Breast epithelium (tissue), 3 donors: ENCODE measurements around the gene RTN4RL1.

Experiments
- POLR2A ChIP-seq: fragments of 450-650 bp; IDR thresholded peaks from one replicate; pipeline ENCODE4 v1.6.1; 2016; ENCODE audit warnings: antibody characterized with exemption, mild to moderate bottlenecking, moderate library complexity
- POLR2AphosphoS5 ChIP-seq, 3 donors: sonication (generic); formaldehyde crosslinking; IDR thresholded peaks; one replicate each; pipeline ENCODE4 v1.6.1; 2017; ENCODE audit warnings: antibody characterized with exemption in 3 of 3
- TF ChIP-seq, protein P1 (sequence below), 3 donors: fragments of 450-650 bp; IDR thresholded peaks; one replicate each; pipeline ENCODE4 v1.5.1; 2016 to 2017; ENCODE audit warnings: antibody characterized with exemption in 3 of 3, mild to moderate bottlenecking in 3 of 3, moderate library complexity in 3 of 3

DNA sequence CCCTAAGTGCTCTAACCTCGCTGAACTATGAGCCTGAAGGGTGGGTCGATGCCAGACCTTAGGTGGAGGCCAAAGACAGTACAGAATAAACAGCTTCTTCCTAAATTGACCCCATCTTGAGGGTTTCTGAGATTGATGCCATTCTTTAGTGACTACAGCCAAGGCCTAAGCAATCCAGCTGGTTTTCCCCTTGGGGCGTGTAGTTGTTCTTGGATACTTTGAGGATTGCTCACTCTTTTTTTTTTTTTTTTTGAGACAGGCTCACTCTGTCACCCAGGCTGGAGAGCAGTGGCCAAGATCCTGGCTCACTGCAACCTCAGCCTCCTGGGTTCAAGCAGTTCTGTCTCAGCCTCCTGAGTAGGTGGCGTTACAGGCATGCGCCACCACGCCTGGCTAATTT, 18.7 kb upstream of the RTN4RL1 start:
- TF ChIP-seq POLR2AphosphoS5 (IDR thresholded peaks at IDR 0.05) (no peak), POLR2A (no peak)
- TF ChIP-seq, protein P1, sequence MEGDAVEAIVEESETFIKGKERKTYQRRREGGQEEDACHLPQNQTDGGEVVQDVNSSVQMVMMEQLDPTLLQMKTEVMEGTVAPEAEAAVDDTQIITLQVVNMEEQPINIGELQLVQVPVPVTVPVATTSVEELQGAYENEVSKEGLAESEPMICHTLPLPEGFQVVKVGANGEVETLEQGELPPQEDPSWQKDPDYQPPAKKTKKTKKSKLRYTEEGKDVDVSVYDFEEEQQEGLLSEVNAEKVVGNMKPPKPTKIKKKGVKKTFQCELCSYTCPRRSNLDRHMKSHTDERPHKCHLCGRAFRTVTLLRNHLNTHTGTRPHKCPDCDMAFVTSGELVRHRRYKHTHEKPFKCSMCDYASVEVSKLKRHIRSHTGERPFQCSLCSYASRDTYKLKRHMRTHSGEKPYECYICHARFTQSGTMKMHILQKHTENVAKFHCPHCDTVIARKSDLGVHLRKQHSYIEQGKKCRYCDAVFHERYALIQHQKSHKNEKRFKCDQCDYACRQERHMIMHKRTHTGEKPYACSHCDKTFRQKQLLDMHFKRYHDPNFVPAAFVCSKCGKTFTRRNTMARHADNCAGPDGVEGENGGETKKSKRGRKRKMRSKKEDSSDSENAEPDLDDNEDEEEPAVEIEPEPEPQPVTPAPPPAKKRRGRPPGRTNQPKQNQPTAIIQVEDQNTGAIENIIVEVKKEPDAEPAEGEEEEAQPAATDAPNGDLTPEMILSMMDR (IDR thresholded peaks at IDR 0.05), result no peak
